Breast epithelium (tissue), 4 donors: ENCODE data around the gene MYH6. TPM values are rescaled to one million over a fixed set of nuclear protein-coding genes. Genes with fewer than 3 reads are reported as not detected.

Source experiments
- DNase-seq, 2 donors: peaks; one replicate each; pipeline ENCODE4 v3.0.0-alpha.2; 2019; ENCODE audit warnings: low spot score in 2 of 2
- H3K27ac ChIP-seq, 2 donors: fragments of 200-600 bp; sonication (generic) in 1 of 2; one replicate each; pipeline ENCODE4 v1.5.1; 2016 to 2019; ENCODE audit warnings: mild to moderate bottlenecking in 1 of 2
- H3K27me3 ChIP-seq, 2 donors: fragments of 200-600 bp; sonication (generic) in 1 of 2; one replicate each; pipeline versions ENCODE4 v1.5.1 to v1.6.0; 2017 to 2019; ENCODE audit warnings: control low read depth in 1 of 2, mild to moderate bottlenecking in 1 of 2
- H3K36me3 ChIP-seq: fragments of 200-600 bp; one replicate; pipeline ENCODE4 v1.5.1; 2019
- H3K4me1 ChIP-seq, 2 donors: fragments of 200-600 bp; sonication (generic); one replicate each; pipeline ENCODE4 v1.5.1; 2016 to 2019; ENCODE audit warnings: control low read depth in 1 of 2
- H3K4me3 ChIP-seq, 3 donors: fragments of 200-600 bp; sonication (generic); 1 replicate in 2 of 3; 2 replicates in 1 of 3; pipeline ENCODE4 v1.5.1; 2016 to 2019; ENCODE audit warnings: mild to moderate bottlenecking in 3 of 3, moderate library complexity in 2 of 3
- H3K9me3 ChIP-seq, 2 donors: fragments of 200-600 bp; sonication (generic) in 1 of 2; one replicate each; pipeline ENCODE4 v1.5.1; 2016 to 2019; ENCODE audit warnings: control low read depth in 1 of 2
- CTCF ChIP-seq, 3 donors: fragments of 450-650 bp; IDR thresholded peaks; one replicate each; pipeline ENCODE4 v1.5.1; 2016 to 2017; ENCODE audit warnings: antibody characterized with exemption in 3 of 3, mild to moderate bottlenecking in 3 of 3, moderate library complexity in 3 of 3
- POLR2A ChIP-seq: fragments of 450-650 bp; IDR thresholded peaks from one replicate; pipeline ENCODE4 v1.6.1; 2016; ENCODE audit warnings: antibody characterized with exemption, mild to moderate bottlenecking, moderate library complexity
- POLR2AphosphoS5 ChIP-seq, 3 donors: sonication (generic); formaldehyde crosslinking; IDR thresholded peaks; one replicate each; pipeline ENCODE4 v1.6.1; 2017; ENCODE audit warnings: antibody characterized with exemption in 3 of 3
- intact Hi-C: fragments of 100-400 bp; cut with DNase I; formaldehyde crosslinking; loops from one replicate; pipeline ENCODE4 v1.15.1; 2023; ENCODE audit warnings: low total_unique reads
- total RNA-seq, 3 donors: library from RNA; depleted of rRNA; stranded (reverse); fragments of >200 nt; gene quantifications; one replicate each; pipeline ENCODE4 v1.1.0, GENCODE V29; 2016

Gene MYH6
- total RNA-seq, 3 donors from 2014 or later = not detected

- Histone ChIP-seq H3K36me3 (no peaks in the 10 kb centered on the region), H3K4me1 (no peaks in the 10 kb centered on the region), H3K4me3 (no peak overlapping the region), H3K27ac (no peak overlapping the region), H3K9me3 (no peaks in the 10 kb centered on the region), H3K27me3 (no peaks in the 10 kb centered on the region)
- TF ChIP-seq POLR2AphosphoS5 (IDR thresholded peaks at IDR 0.05) (no peak), POLR2A (no peak), CTCF (IDR thresholded peaks at IDR 0.05) (no peak)
- DNase-seq = peak; percentile 14 to 34
- intact Hi-C loops = no loop called here
Observed at GRCh38 chr14:23438101-23438971, 30.3 kb upstream of the MYH6 start.

GRCh38 chr14:23437133-23438100 is 29.3 kb upstream of the MYH6 start:
- H3K4me1 ChIP-seq = no peaks in the 10 kb centered on the region
- no peaks in the 10 kb centered on the region for H3K27me3 ChIP-seq
- intact Hi-C loops = no loop called here
- no peak overlapping the region for H3K4me3 ChIP-seq
- no peak overlapping the region for H3K27ac ChIP-seq
- H3K9me3 ChIP-seq = no peaks in the 10 kb centered on the region
- TF ChIP-seq POLR2AphosphoS5 (IDR thresholded peaks at IDR 0.05) (no peak), CTCF (IDR thresholded peaks at IDR 0.05) (no peak), POLR2A (no peak)
- H3K36me3 ChIP-seq = no peaks in the 10 kb centered on the region
- DNase-seq = peak; percentile 12

- H3K27me3 ChIP-seq = no peaks in the 10 kb centered on the region
- H3K4me1 ChIP-seq = no peaks in the 10 kb centered on the region
- no peak overlapping the region for H3K4me3 ChIP-seq
- no peaks in the 10 kb centered on the region for H3K36me3 ChIP-seq
- peak in 1 of 2 donors; percentile 35 for DNase-seq
- intact Hi-C loops = no loop called here
- H3K27ac ChIP-seq = no peak overlapping the region
- no peaks in the 10 kb centered on the region for H3K9me3 ChIP-seq
- TF ChIP-seq POLR2A (no peak), POLR2AphosphoS5 (IDR thresholded peaks at IDR 0.05) (no peak), CTCF (IDR thresholded peaks at IDR 0.05) (no peak)
Observed at GRCh38 chr14:23436327-23437132, 28.5 kb upstream of the MYH6 start.

- no peaks in the 10 kb centered on the region for H3K4me1 ChIP-seq
- peak; percentile 7 to 40 for DNase-seq
- no peaks in the 10 kb centered on the region for H3K36me3 ChIP-seq
- intact Hi-C loops = no loop called here
- H3K9me3 ChIP-seq = no peaks in the 10 kb centered on the region
- no peaks in the 10 kb centered on the region for H3K27me3 ChIP-seq
- H3K27ac ChIP-seq = no peak within 1 kb of the TSS
- TF ChIP-seq POLR2AphosphoS5 (IDR thresholded peaks at IDR 0.05) (no peak), CTCF (IDR thresholded peaks at IDR 0.05) (no peak), POLR2A (no peak)
- H3K4me3 ChIP-seq = no peak within 1 kb of the TSS
Observed at GRCh38 chr14:23435543-23436326, 27.7 kb upstream of the MYH6 start, which contains the start of gene MYH7. Gene MYH7, minus strand, starts transcription at chr14:23435660. Its CDS starts 1,928 bp downstream, at chr14:23433732.
